ENCODE measurements around the gene WNT9B.

WNT9B gene

DNA sequence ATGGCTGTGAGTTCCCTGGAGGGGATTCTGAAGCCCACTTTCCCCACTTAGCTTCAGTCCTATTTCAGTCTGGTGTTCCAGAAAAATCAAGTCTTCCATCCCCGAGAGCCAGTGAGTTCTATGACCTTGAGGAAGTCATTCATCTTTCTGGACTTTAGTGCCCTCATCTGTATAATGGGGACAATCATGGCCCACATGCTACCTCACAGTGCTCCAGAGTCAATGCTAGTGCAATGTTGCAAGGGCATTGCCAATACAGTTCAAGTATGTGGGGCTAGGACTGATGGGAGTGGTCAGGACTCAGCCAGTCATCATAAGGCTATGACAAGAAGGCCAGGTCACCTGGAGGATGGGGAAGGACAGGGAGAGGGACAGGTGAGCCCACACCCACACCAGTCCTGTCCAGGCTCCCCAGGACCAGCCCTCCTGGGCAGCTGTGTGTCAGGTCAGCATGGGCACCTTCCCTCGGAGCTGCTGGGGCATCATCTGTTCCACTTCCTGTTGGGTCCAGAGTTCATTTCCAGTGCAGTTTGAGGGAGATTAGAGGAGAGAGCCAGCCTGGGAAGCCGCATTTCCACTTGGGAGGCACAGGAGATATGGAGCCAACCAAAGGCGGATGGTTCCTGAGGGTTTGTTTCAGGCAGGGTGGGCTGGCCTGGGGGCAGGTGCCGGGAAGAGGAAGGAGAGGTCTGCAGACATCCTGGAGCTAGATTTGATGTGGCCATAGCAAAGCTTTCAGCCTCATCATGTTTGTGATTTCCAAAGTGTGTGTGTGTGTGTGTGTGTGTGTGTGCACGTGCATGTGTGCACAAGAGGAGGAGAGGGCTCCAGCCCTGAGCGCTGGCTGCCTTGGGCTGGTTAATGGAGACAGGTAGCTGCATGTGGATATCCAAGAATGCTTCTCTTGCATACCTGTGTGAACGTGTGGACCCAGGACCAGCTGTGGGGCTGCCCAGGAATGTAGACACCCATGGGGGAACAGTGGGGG is 3.9 kb upstream of the WNT9B start:
- H3K4me3 ChIP-seq, result no peak overlapping the region
- H3K27ac ChIP-seq, result no peak overlapping the region

GRCh38 chr17:46848534-46848933 is 2.8 kb upstream of the WNT9B start:
- no peak overlapping the region for H3K27ac ChIP-seq
- H3K4me3 ChIP-seq, result no peak overlapping the region

DNA sequence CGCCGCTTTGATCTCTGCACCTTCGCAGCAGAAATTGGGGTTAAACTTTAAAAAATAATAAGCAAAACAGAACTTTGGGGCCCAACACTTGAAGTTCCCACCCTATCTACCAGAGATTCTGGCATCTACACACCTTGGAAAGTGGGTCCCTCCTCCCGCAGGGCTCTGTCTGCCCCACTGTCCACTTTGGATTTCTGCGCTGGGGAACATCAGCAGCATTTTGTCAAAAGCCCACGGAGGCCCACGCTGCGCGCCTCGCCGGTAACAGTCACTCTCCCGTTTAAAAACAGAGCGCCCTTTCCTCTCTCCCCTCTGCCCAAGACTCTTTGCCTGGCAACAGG is 725 bp upstream of the WNT9B start:
- H3K4me3 ChIP-seq, result peak overlapping the region in 3 of 7 experiments; percentile 23 to 36 (median 36)

GRCh38 chr17:46853896-46854444 is 2.6 kb downstream of the WNT9B start:
- Histone ChIP-seq H3K4me3 (no peak overlapping the region), H3K27ac (no peak overlapping the region)

More for the DNA sequence above, 725 bp upstream of the WNT9B start:
- H3K27ac ChIP-seq, result no peak overlapping the region

- H3K27ac ChIP-seq, result no peak overlapping the region
These were observed 3.1 kb downstream of the WNT9B start for GRCh38 chr17:46854515-46854914.

GRCh38 chr17:46854948-46855347 is 3.6 kb downstream of the WNT9B start:
- Histone ChIP-seq H3K27ac (no peak overlapping the region), H3K4me3 (no peak overlapping the region)

More at GRCh38 chr17:46854515-46854914, 3.1 kb downstream of the WNT9B start:
- H3K4me3 ChIP-seq, result no peak overlapping the region

DNA sequence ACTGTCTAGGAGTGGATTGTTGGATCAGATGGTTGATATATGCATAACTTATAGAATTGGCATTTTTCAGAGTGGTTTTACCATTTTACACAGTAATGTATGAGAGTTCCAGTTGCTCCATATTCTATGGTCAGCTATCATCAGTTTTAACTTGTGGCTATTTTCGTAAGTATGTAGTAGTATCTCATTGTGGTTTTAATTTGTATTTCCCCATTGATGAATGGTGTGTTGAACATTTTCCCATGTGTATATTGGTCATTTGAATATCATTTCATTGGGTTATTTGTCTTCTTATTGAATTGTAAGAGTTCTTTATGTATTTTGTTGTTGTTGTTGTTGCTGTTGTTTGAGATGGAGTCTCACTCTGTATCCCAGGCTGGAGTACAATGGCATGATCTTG is 6.2 kb downstream of the WNT9B start:
- Histone ChIP-seq H3K4me3 (no peak overlapping the region), H3K27ac (no peak overlapping the region)

DNA sequence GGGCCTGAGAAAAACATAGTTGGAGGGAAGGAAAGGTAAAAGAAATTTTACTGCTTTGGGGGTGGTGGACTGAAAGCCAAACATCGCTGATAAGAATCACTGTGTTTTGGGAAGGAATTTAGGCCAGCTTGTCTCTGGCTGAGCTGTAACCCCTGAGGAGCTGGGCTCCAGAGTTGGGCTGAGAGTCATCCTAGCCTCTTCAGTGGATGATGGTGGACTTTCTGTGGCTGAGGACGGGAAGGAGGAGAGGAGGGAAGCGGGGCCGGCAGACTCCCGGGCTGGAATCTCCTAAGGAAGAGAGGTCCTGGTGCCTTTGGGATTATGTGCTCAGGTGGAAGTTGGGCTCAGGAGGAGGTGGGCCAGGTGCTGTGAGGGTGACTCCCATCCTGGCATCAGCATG is 8.6 kb downstream of the WNT9B start:
- Histone ChIP-seq H3K4me3 (no peak overlapping the region), H3K27ac (no peak overlapping the region)

- Histone ChIP-seq H3K27ac (no peak overlapping the region), H3K4me3 (no peak overlapping the region)
These were observed 11.6 kb downstream of the WNT9B start for GRCh38 chr17:46862949-46863348.

GRCh38 chr17:46863383-46864121 is 12.2 kb downstream of the WNT9B start:
- no peak overlapping the region for H3K27ac ChIP-seq

DNA sequence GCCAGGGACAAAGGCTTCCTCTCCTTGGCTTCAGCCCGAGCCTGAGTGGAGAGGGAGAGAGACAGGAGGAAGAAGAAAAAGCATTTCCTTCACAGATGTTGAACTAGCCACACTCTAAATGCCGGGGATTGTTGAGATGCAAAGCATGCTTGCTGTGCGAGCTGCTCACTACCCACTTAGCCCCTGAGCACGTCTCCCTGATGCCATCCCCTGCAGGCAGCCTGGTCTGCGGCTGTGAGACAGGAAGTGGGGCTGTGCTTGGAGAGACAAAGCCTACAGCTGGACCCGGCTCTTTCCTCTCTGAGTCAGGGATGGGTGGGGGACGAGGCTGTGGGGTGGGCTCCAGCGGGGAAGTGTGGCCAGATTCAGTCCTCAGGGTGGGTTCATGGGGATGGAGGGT is 13.7 kb downstream of the WNT9B start:
- Histone ChIP-seq H3K27ac (no peak overlapping the region), H3K4me3 (no peak overlapping the region)

More at GRCh38 chr17:46863383-46864121, 12.2 kb downstream of the WNT9B start:
- H3K4me3 ChIP-seq, result no peak overlapping the region

DNA sequence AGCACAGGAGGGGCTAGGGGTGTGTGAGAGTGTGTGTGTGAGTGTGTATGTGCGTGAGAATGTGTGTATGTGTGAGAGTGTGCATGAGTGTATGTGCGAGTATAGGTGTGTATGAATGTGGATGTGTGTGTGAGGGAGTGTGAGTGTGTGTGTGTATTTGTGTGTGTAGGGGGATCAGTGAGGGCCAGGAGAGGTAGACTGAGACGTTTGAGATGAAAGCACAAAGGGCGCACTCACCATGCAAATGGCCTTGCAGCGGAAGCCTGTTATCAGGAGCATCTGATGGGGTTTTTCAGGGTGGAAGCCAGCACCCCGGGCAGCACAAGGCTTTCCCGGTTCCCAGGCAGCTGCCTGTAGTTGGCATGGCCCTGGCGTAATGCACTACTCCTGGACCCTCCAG is 14.9 kb downstream of the WNT9B start:
- no peak overlapping the region for H3K27ac ChIP-seq
- no peak overlapping the region for H3K4me3 ChIP-seq

- H3K4me3 ChIP-seq, result no peak overlapping the region
- H3K27ac ChIP-seq, result no peak overlapping the region
These were observed 15.4 kb downstream of the WNT9B start for GRCh38 chr17:46866747-46867146.

DNA sequence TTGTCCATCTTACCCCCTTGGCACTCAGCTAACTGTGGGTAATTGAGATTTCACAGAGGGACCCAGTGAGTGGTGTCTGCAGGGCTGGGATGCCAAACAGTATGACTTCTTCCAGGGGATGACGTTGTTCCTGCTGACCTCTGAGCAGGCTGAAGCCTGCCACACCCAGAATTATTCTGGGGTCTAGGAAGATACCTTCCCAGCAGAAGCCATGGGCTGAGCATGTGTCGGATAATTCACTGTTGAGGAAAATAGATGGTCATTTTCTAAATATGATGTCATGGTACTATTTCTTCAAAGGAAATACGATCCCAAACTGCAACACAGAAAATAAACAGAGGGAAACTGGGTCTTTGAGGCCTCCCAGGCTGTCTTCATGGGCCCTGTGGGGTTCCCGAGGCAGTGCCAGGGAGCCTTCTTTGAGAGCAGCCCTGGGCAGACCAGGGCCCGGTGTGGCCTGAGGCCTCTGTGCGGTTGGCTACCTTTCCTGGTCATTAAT is 17.4 kb downstream of the WNT9B start:
- no peak overlapping the region for H3K4me3 ChIP-seq
- H3K27ac ChIP-seq, result no peak overlapping the region

DNA sequence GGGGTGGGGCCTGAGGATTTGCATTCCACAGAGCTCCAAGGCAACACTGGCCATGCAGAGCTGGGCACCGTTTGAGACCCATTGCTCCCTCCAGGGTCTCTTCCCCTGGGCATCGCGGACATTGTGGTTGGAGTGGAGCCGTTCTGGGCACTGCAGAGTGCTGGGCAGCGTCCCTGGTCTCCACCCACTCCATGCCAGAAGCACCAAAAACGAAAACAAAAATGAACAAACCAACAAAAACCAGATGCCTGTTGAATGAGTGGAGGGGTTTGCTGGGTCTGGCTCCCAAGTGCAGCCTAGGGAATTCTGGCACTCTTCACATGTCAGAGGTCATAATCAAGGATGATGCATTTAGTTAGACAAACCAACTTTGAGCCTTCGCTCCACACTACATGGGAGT is 17.9 kb downstream of the WNT9B start:
- H3K27ac ChIP-seq, result no peak overlapping the region
- H3K4me3 ChIP-seq, result no peak overlapping the region

GRCh38 chr17:46869975-46870803 is 18.8 kb downstream of the WNT9B start:
- Histone ChIP-seq H3K27ac (no peak overlapping the region), H3K4me3 (no peak overlapping the region)

DNA sequence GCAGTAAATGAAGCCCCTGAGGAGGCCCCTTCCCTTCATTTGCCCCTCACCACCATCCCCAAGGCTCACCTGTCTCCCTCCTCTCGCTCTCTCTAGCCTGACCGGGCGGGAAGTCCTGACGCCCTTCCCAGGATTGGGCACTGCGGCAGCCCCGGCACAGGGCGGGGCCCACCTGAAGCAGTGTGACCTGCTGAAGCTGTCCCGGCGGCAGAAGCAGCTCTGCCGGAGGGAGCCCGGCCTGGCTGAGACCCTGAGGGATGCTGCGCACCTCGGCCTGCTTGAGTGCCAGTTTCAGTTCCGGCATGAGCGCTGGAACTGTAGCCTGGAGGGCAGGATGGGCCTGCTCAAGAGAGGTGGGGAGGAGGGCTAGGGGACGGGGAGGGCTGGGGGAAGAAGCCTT is 21.0 kb downstream of the WNT9B start:
- Histone ChIP-seq H3K27ac (no peak overlapping the region), H3K4me3 (no peak overlapping the region)

DNA sequence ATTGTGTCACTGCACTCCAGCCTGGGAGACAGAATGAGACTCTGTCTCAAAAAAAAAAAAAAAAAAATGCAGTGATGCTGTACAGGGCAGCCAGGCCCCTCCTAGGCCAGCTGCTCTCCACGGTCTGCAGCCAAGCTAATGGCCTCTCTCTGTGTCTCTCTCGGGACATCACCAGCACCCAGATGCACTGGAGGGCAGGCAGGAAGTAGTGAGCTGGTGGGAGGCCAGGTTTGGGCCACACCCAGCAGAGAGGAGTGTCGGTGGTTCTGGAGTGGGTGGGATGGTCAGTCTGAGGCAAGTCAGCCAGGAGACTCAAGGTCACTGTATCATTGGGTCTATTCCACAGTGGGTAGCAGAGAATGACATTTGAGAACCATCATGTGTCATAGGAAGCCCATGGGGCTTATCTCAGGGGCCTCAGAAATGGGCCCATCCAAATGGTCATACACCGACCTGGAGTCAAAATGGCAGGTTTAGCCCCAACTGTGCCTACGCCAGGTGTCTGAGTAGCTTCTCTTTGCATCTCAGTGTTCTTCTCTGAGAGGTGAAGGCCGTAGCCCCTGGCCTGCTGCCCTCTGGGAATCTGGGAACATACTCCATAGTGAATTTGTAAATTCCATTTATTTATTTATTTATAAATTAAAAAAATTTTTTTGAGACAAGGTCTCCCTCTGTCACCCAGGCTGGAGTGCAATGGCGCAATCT is 22.7 kb downstream of the WNT9B start:
- H3K4me3 ChIP-seq, result no peak overlapping the region
- H3K27ac ChIP-seq, result no peak overlapping the region

DNA sequence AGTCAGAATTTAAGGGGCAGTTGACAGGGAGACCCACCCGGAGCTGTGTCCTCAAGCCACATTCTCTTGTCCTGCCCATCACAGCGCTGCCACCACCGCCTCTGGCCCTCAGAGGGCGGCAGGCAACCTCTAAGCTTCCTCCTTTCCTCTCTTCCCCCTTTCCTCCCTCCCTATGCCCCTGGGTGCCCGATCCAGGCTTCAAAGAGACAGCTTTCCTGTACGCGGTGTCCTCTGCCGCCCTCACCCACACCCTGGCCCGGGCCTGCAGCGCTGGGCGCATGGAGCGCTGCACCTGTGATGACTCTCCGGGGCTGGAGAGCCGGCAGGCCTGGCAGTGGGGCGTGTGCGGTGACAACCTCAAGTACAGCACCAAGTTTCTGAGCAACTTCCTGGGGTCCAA is 23.5 kb downstream of the WNT9B start:
- no peak overlapping the region for H3K4me3 ChIP-seq

More for the DNA sequence above, 23.5 kb downstream of the WNT9B start:
- H3K27ac ChIP-seq, result no peak overlapping the region
